ENCODE results near the gene DOCK1. TPM values are rescaled to one million over a fixed set of nuclear protein-coding genes. Genes with fewer than 3 reads are reported as not detected.

DOCK1 gene
- total RNA-seq, 4 donors from 2014 or later: 31.3 to 82.3 (median 44.1) TPM

DNA sequence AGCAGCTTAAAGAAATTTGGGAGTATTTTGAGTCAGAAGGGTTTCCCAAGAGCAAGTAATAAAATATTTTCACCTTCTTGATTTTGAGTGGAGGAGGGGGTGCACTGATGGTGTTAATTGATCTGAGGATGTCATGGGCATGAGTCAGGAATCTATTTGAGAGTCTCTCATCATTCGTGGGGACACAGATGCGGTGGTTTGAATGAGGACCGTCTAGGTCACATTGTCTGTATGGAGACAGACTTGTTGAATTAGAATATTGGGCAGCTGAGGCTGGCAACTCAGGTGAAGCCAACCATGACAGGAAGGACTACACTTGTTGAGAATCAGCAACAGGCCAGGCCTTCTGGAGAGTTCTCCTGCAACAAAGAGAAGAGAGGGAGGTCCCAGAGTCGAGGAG is 164.2 kb downstream of the DOCK1 start:
- ATAC-seq (ENCODE audit: low FRiP score) (no peak), DNase-seq (ENCODE audit: low spot score) (no peak)
- TF ChIP-seq, protein P1, sequence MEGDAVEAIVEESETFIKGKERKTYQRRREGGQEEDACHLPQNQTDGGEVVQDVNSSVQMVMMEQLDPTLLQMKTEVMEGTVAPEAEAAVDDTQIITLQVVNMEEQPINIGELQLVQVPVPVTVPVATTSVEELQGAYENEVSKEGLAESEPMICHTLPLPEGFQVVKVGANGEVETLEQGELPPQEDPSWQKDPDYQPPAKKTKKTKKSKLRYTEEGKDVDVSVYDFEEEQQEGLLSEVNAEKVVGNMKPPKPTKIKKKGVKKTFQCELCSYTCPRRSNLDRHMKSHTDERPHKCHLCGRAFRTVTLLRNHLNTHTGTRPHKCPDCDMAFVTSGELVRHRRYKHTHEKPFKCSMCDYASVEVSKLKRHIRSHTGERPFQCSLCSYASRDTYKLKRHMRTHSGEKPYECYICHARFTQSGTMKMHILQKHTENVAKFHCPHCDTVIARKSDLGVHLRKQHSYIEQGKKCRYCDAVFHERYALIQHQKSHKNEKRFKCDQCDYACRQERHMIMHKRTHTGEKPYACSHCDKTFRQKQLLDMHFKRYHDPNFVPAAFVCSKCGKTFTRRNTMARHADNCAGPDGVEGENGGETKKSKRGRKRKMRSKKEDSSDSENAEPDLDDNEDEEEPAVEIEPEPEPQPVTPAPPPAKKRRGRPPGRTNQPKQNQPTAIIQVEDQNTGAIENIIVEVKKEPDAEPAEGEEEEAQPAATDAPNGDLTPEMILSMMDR (IDR thresholded peaks at IDR 0.05): no peak

DNA sequence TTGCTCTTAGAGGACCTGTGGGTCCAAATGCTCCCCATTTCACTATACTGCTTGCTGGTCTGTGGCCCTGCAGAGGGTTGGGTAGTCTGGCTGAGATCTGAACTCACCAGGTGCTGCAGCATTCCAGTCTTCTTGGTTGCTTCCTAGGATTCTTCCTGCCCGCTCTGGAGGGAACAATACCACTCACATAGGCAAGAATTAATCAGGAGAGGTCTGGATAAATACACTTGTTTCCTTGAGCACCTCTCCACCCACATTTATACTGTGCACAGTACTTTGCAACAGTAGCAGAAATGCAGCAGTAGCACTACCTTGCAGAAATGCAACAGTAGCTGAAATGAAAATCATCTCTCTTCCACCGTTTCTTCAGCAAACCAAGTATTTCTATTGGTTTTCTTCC is 165.9 kb downstream of the DOCK1 start:
- no peak for ATAC-seq (ENCODE audit: low FRiP score)
- no peak for DNase-seq (ENCODE audit: low spot score)
- TF ChIP-seq, protein P1 (IDR thresholded peaks at IDR 0.05): no peak

DNA sequence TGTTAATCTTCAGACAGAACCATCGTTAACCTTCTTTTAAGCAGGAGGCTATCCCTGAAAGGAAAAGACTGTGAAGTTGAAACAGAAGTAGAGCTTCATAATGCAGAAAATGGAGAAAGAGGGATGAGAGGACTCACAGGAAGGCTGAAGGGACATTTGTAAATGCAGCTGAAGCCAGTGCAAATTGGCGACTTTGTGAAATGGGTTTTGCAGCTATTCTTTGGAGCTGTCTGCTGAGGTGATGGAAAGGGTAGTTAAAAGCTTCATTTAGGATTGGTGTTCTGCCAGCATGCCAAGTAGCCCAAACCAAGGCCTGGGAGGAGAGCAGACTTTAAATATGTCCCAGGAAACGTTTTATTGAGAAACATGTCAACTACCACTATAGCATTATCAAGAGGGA is 168.4 kb downstream of the DOCK1 start:
- ATAC-seq (ENCODE audit: low FRiP score): no peak
- TF ChIP-seq, protein P1 (IDR thresholded peaks at IDR 0.05): no peak
- DNase-seq (ENCODE audit: low spot score): no peak

DNA sequence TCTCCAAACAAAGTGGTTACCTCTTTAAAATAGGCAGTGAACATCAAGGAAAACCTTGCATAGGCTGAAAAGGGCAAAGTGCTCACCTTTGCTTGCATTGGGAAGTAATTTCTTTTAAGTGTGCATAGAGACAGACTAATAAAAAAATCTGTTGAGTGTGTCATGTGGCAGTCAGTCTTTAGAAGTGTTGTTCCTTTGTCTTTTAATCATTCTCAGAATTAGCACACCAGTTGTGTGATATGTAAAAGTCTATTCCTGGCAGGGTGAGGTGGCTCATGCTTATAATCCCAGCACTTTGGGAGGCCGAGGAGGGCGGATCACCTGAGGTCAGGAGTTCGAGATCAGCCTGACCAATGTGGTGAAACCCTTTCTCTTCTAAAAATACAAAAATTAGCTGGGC is 174.2 kb downstream of the DOCK1 start:
- TF ChIP-seq, protein P1 (IDR thresholded peaks at IDR 0.05): no peak
- no peak for DNase-seq (ENCODE audit: low spot score)
- no peak for ATAC-seq (ENCODE audit: low FRiP score)

DNA sequence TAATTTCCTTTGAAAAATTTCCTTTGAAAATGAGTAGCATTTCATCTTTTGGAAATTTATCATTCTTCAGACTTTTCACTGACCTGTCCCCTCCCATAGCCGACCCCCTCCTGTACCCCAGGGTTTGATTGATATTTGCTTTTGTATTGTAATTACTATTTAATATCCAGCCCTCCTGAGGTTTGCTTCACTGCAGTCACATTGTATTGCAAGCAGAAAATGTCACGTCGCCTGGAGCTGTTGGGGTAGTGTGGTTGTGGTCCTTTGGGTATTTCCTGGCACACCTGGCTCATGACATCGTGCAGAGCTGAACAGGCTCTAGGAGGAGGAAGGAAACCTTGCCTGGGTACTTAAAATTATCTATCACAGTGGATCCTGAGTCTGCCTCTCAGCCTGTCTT is 175.1 kb downstream of the DOCK1 start:
- DNase-seq (ENCODE audit: low spot score) (no peak), ATAC-seq (ENCODE audit: low FRiP score) (no peak)
- TF ChIP-seq, protein P1 (IDR thresholded peaks at IDR 0.05): no peak

DNA sequence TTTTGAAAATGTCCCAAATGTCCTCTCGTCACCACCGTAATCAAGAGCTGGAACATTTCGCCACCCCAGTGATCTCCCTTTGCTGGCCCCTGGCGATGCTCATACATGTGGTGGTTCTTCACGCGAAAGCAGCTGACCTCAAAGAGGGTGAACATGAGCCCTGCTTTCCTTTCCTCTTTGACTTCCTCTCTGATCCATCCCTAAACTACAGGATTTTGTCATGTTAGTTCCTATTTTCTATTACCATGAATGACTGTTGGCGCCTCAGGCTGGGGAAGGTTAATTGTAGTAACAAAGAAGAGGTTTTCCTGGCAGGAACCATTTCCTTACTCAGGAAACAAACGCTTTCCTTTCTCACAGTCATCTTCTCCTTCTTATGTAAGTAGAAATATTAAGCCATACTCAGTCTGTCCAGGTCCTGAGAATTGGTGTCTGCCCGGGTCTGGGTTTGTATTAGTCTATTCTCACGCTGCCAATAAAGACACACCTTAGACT is 176.7 kb downstream of the DOCK1 start:
- no peak for DNase-seq (ENCODE audit: low spot score)
- TF ChIP-seq, protein P1 (IDR thresholded peaks at IDR 0.05): no peak
- ATAC-seq (ENCODE audit: low FRiP score): no peak

DNA sequence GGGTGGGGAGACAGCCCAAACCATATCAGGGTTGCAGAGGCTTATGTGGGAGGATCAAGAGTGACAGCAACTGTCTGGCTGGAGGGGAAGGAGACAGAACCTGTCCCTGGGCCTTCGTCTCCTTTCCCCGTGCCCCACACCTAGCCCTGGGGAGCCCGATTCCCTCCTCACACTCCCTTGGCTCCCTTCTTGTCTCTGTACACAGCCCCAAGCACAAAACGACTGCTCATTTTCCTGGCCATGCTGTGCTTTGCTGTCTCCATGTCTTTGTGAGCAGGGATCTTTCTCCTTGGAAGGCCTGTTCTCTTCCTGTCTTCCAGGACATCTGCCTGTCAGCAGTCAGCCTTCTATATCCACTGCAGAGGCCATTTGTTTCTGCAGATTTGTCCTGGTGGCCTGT is 177.4 kb downstream of the DOCK1 start:
- TF ChIP-seq, protein P1 (IDR thresholded peaks at IDR 0.05): no peak
- no peak for DNase-seq (ENCODE audit: low spot score)
- peak; percentile 6 for ATAC-seq (ENCODE audit: low FRiP score)

All from omental fat pad (tissue), 4 donors.